ENCODE data around the gene PEAK3. TPM values are rescaled to one million over a fixed set of nuclear protein-coding genes. Genes with fewer than 3 reads are reported as not detected.
"Not testable (repeated sequence)": the region's sequence is repeated elsewhere in the genome, so short reads cannot be mapped to it uniquely, and the experiment has no call there.

The PEAK3 gene
- total and polyA plus RNA-seq, 9 donors, result 0.10 to 0.62 (median 0.26) TPM; not detected in 3

DNA sequence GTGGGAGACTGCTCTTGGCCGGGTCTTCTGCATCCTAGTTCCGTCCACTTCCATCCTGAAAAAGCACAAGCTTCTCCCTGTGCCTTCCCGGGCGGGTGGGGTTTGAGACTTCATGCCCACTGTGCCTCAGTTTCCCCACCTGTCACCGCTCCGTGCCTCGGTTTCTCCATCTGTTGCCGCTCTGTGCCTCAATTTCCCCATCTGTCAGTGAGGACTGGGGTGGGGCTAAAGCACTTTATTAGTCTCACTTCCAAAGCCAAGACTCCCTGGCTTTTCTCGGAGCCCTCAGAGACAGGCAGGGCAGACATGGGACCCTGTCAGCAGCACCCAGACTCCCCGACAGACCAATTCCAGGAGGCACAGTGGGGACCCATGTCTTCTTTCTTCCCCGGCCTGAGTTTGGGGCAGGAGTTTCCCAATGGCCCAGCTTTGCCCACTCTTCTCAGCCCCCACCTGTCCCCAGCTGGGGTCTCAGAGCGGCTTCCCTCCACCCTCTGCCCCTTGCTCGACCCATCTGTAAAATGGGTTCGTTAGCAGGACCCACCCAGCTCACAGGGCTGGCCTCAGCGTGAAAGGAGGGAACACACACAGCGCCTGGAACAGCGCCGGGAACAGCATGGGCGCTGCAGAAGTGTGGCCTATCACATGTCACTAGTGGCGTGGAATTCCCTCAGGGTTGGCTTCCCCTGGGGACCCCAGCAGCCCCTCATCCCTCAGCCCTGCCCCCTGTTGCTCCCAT, 4.6 kb upstream of the PEAK3 start:
- Histone ChIP-seq H3K27me3 (peaks cover 10% of the 10 kb centered on the region), H3K4me3 (no peak overlapping the region), H3K9me3 (no peaks in the 10 kb centered on the region), H3K36me3 (no peaks in the 10 kb centered on the region), H3K27ac (no peak overlapping the region), H3K4me1 (ENCODE audit: insufficient read depth) (peaks cover 17% of the 10 kb centered on the region)
- no peak for TF ChIP-seq EP300 (IDR thresholded peaks at IDR 0.05)
- TF ChIP-seq POLR2A (IDR thresholded peaks at IDR 0.05), result no peak
- no peak for TF ChIP-seq CTCF (IDR thresholded peaks at IDR 0.05)
- 84 to 89% (median 86%) methylated on average over 20 of the region's 20 CpGs for WGBS, 3 donors
- no peak for DNase-seq
- intact Hi-C loops (cut with DNase I), result no loop called here

GRCh38 chr19:2283835-2284507, 2.0 kb upstream of the PEAK3 start:
- H3K9me3 ChIP-seq, result no peaks in the 10 kb centered on the region
- intact Hi-C loops (cut with DNase I), result loop anchor here in 1 of 4 donors (5.0 kb wide), 1 partner anchor 1117 kb away; no protein-coding TSS in a partner anchor
- H3K36me3 ChIP-seq, result no peaks in the 10 kb centered on the region
- peaks cover 6% of the 10 kb centered on the region for H3K4me1 ChIP-seq (ENCODE audit: insufficient read depth)
- no peaks in the 10 kb centered on the region for H3K27me3 ChIP-seq
- no peak for TF ChIP-seq CTCF (IDR thresholded peaks at IDR 0.05)
- no peak for TF ChIP-seq POLR2A (IDR thresholded peaks at IDR 0.05)
- TF ChIP-seq EP300 (IDR thresholded peaks at IDR 0.05), result no peak
- H3K27ac ChIP-seq, result no peak overlapping the region
- 96 to 98% (median 97%) methylated on average over 8 of the region's 8 CpGs for WGBS, 3 donors
- no peak for DNase-seq
- H3K4me3 ChIP-seq, result no peak overlapping the region

GRCh38 chr19:2282862-2283237, 875 bp upstream of the PEAK3 start:
- 65 to 73% (median 68%) methylated on average over 11 of the region's 11 CpGs for WGBS, 3 donors
- TF ChIP-seq EP300 (IDR thresholded peaks at IDR 0.05), result no peak
- TF ChIP-seq CTCF (IDR thresholded peaks at IDR 0.05), result no peak
- no peak for TF ChIP-seq POLR2A (IDR thresholded peaks at IDR 0.05)
- no peak overlapping the region for H3K4me3 ChIP-seq
- H3K27me3 ChIP-seq, result no peaks in the 10 kb centered on the region
- no peaks in the 10 kb centered on the region for H3K9me3 ChIP-seq
- intact Hi-C loops (cut with DNase I), result loop anchor here in 1 of 4 donors (5.0 kb wide), 1 partner anchor 1116 kb away; no protein-coding TSS in a partner anchor
- H3K36me3 ChIP-seq, result no peaks in the 10 kb centered on the region
- no peak overlapping the region for H3K27ac ChIP-seq
- no peak for DNase-seq
- peaks cover 6% of the 10 kb centered on the region for H3K4me1 ChIP-seq (ENCODE audit: insufficient read depth)

GRCh38 chr19:2281265-2282061, 512 bp downstream of the PEAK3 start:
- H3K27ac ChIP-seq; H3K4me3 ChIP-seq; DNase-seq; H3K9me3 ChIP-seq; H3K4me1 ChIP-seq (ENCODE audit: insufficient read depth); H3K27me3 ChIP-seq; H3K36me3 ChIP-seq: not testable (repeated sequence)
- intact Hi-C loops (cut with DNase I), result loop anchor here in 1 of 4 donors (5.0 kb wide), 1 partner anchor 1114 kb away; no protein-coding TSS in a partner anchor
- 29 to 43% (median 30%) methylated on average over 9 to 16 of the region's 16 CpGs for WGBS, 3 donors
